Measurements from ENCODE around the gene SORCS3.
A peak's percentile ranks its signal among the peaks of the same experiment; 100 is the strongest.

The SORCS3 gene

GRCh38 chr10:105170521-105170920, 529.4 kb downstream of the SORCS3 start:
- ChIA-PET CTCF (interaction anchor here (0.6 kb wide), 1 partner anchor 9 kb away, joined by 3 read pairs; no protein-coding TSS in a partner anchor), POLR2A (ENCODE audit: low non-redundant PET) (no interaction called here)
- H3K27ac ChIP-seq: no peak overlapping the region
- TF ChIP-seq, protein P1, sequence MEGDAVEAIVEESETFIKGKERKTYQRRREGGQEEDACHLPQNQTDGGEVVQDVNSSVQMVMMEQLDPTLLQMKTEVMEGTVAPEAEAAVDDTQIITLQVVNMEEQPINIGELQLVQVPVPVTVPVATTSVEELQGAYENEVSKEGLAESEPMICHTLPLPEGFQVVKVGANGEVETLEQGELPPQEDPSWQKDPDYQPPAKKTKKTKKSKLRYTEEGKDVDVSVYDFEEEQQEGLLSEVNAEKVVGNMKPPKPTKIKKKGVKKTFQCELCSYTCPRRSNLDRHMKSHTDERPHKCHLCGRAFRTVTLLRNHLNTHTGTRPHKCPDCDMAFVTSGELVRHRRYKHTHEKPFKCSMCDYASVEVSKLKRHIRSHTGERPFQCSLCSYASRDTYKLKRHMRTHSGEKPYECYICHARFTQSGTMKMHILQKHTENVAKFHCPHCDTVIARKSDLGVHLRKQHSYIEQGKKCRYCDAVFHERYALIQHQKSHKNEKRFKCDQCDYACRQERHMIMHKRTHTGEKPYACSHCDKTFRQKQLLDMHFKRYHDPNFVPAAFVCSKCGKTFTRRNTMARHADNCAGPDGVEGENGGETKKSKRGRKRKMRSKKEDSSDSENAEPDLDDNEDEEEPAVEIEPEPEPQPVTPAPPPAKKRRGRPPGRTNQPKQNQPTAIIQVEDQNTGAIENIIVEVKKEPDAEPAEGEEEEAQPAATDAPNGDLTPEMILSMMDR (conservative IDR thresholded peaks at IDR 0.05; ENCODE audit: low read depth): no peak
- no peak for DNase-seq (ENCODE audit: low spot score)

- H3K27ac ChIP-seq: no peak overlapping the region
- ChIA-PET POLR2A (ENCODE audit: low non-redundant PET) (no interaction called here), CTCF (no interaction called here)
- no peak for DNase-seq (ENCODE audit: low spot score)
- TF ChIP-seq, protein P1 (conservative IDR thresholded peaks at IDR 0.05; ENCODE audit: low read depth): no peak
Observed at GRCh38 chr10:105171945-105172344, 530.9 kb downstream of the SORCS3 start.

- CTCF ChIA-PET: no interaction called here
- H3K27ac ChIP-seq: no peak overlapping the region
- TF ChIP-seq, protein P1 (conservative IDR thresholded peaks at IDR 0.05; ENCODE audit: low read depth): no peak
- DNase-seq (ENCODE audit: low spot score): no peak
- POLR2A ChIA-PET (ENCODE audit: low non-redundant PET): no interaction called here
Observed at GRCh38 chr10:105181626-105182025, 540.5 kb downstream of the SORCS3 start.

DNA sequence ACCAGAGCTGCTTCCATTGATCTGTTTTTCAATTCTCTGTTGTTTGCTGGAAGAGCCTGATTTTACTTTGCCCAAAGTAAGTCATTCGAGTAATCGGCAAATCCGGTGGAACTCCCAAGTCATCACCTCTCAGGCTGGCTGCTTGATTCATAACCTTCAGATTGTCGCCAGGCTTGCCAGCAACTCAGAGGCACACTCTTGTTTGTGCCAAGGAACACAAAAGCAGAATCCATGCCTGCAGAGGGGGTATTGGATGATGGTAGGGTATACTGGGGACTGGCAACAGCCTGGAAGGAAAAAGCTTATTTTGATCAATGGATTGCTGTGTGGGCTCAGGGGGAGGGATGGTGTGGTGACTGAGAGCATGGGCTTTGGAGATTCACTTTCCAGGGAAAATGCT, 542.4 kb downstream of the SORCS3 start:
- no peak overlapping the region for H3K27ac ChIP-seq
- POLR2A ChIA-PET (ENCODE audit: low non-redundant PET): no interaction called here
- TF ChIP-seq, protein P1 (conservative IDR thresholded peaks at IDR 0.05; ENCODE audit: low read depth): no peak
- CTCF ChIA-PET: no interaction called here
- DNase-seq (ENCODE audit: low spot score): no peak

- no peak overlapping the region for H3K27ac ChIP-seq
- CTCF ChIA-PET: no interaction called here
- TF ChIP-seq, protein P1 (conservative IDR thresholded peaks at IDR 0.05; ENCODE audit: low read depth): no peak
- DNase-seq (ENCODE audit: low spot score): peak; percentile 13
- POLR2A ChIA-PET (ENCODE audit: low non-redundant PET): no interaction called here
Observed at GRCh38 chr10:105185161-105185560, 544.1 kb downstream of the SORCS3 start.

GRCh38 chr10:105187243-105187642, 546.2 kb downstream of the SORCS3 start:
- ChIA-PET POLR2A (ENCODE audit: low non-redundant PET) (no interaction called here), CTCF (no interaction called here)
- TF ChIP-seq, protein P1 (conservative IDR thresholded peaks at IDR 0.05; ENCODE audit: low read depth): no peak
- no peak overlapping the region for H3K27ac ChIP-seq
- DNase-seq (ENCODE audit: low spot score): no peak

Data from RWPE1 (cell line).